GM12891 (cell line): ENCODE data around the gene ADGRL3.

Source experiments
- DNase-seq: peaks from one replicate; pipeline ENCODE4 v3.0.0; 2011; ENCODE audit warnings: low spot score; ENCODE audit not compliant: insufficient read length
- FAIRE-seq: peaks from 2 replicates; lab custom pipeline; 2011; peaks lifted over from hg19 to GRCh38; lab: Jason Lieb, UNC
- PAX5 ChIP-seq: IDR thresholded peaks from 2 replicates; pipeline ENCODE4 v1.6.1; 2011; ENCODE audit warnings: low read length, moderate library complexity, mild to moderate bottlenecking; ENCODE audit not compliant: insufficient read depth, severe bottlenecking
- POLR2A ChIP-seq: IDR thresholded peaks from 2 replicates; pipeline ENCODE4 v1.6.1; 2011; ENCODE audit warnings: low read depth, low read length, control low read depth
- POLR2AphosphoS5 ChIP-seq: IDR thresholded peaks from 2 replicates; pipeline ENCODE4 v1.6.1; 2011; ENCODE audit warnings: low read depth, low read length, control low read depth
- POU2F2 ChIP-seq: IDR thresholded peaks from 2 replicates; pipeline ENCODE4 v1.6.1; 2011; ENCODE audit warnings: low read depth, mild to moderate bottlenecking, control low read depth, low read length, moderate library complexity
- SPI1 ChIP-seq: IDR thresholded peaks from 2 replicates; pipeline ENCODE4 v1.6.1; 2011; ENCODE audit warnings: low read depth, low read length, control low read depth
- TAF1 ChIP-seq: IDR thresholded peaks from 2 replicates; pipeline ENCODE4 v1.6.1; 2011; ENCODE audit warnings: low read depth, low read length, control low read depth

The ADGRL3 gene

DNA sequence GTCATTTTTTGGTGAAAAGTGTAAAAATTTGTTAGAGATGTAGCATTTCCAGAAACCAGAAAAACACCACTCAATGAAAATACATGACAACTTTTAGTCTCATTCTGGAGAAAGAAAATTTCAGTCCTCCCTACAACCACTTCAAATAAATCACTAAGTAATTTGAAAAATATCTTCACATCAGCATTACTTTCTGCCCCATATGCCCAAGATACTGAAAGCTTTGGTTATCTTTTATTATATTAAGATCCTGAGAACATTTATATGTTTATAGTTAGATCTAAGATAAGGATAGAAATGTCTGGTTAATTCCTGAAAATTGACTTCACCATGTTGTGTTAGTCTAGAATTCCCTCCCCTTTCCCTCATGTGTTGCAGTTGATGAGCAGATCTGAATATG is 119.0 kb downstream of the ADGRL3 start:
- TF ChIP-seq POLR2A: no peak
- FAIRE-seq (no peak), DNase-seq (no peak)

DNA sequence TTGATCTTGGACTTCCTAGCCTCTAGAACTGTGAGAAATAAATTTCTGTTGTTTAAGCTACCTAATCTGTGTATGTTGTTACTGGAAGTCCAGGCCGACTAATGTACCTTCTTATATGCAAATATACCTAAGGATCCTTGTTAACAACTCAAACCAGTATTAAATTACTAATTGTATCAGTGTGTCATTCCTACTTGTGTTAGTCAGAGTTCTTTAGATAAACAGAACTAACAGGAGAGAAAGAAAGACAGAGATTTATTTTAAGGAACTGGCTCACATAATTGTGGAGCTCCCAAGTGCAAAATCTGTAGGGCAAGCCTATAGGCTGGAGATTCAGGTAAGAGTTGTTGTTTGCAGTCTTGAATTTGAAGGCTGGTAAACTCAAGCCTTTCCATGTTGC is 120.0 kb downstream of the ADGRL3 start:
- FAIRE-seq: no peak
- TF ChIP-seq TAF1 (no peak), POLR2AphosphoS5 (no peak), POU2F2 (no peak), POLR2A (no peak), PAX5 (no peak), SPI1 (no peak)
- no peak for DNase-seq

DNA sequence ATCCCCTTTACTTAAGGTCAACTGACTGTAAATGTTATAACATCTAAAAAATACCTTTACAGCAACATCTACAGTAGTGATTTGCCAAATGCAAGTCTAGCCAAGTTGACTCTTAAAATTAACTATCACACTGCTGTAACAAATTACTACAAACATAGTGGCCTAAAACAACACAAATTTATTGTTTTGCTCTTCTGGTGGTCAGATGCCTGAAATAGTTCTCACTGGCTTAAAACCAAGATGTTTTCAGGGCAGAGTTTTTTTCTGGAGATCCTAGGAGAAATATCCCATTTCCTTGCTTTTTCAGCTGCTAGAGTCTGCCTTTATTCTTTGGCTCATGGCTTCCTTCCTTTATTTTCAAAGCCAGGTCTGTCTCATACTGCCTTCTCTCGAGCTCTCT is 120.5 kb downstream of the ADGRL3 start:
- no peak for TF ChIP-seq PAX5
- TF ChIP-seq POLR2AphosphoS5: no peak
- TF ChIP-seq POU2F2: no peak
- no peak for TF ChIP-seq TAF1
- no peak for TF ChIP-seq POLR2A
- TF ChIP-seq SPI1: no peak
- FAIRE-seq: no peak
- DNase-seq: no peak

DNA sequence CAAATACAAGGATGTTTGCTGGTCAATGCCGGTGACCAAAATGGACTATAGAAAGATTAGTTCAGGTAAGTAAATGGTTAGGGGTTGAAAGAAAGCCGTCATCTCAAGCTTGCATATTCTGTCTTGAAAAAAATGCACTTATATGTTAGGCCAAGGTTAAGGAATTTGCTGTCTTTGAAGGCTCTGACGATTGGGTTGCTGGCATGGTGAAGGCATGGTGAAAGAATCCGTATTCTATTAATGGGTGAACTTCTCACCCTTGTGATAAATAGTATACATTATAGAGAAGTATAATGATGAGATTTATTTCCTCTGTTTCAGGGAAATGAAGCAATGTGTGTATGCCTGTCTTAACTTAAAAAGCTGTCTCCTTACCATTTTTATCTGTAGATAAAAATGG is 132.6 kb downstream of the ADGRL3 start:
- TF ChIP-seq POLR2AphosphoS5 (no peak), PAX5 (no peak), TAF1 (no peak), POLR2A (no peak), SPI1 (no peak), POU2F2 (no peak)
- no peak for DNase-seq
- FAIRE-seq: no peak

DNA sequence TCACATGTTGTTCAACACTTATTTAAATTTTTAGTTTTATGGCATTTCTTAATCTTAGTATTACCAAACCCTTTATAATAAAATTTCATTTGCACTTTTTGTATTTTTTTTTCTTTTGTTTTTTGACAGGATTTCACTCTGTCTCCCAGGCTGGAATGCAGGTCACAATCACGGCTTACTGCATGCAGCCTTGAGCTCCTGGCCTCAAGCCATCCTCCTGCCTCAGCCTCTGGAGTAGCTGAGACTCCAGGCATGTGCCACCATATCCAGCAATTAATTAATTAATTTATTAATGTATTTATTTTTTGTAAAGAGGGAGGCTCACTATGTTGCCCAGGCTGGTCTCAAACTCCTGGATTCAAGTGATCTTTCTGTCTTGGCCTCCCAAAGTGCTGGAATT is 133.4 kb downstream of the ADGRL3 start:
- no peak for DNase-seq
- TF ChIP-seq POLR2AphosphoS5 (no peak), POLR2A (no peak), POU2F2 (no peak), SPI1 (no peak), PAX5 (no peak), TAF1 (no peak)
- FAIRE-seq: no peak

DNA sequence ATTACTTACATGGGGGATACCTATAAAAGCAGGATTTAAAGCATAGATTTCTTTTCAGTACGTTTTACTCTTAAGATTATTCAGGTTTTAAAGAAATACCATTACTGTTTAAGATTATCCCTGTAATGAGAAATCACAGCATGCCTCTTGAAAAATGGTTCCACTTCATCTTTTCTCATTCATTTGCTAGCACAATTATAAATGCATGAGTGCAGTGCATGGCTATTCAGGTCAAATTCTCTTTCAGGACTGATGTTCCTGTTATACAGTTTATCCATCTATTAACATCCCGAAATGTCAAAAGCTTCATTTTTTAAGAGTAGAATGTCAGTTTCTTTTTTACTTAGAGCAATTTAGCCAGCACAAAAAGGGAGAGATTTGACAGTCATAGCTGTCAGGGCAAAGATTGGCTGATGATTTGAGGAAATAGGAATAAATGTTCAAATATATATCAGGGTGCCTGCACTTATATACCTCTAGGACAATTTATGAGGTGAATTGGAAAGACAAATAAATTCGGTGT is 135.2 kb downstream of the ADGRL3 start:
- FAIRE-seq (no peak), DNase-seq (no peak)
- TF ChIP-seq POLR2AphosphoS5: no peak
- no peak for TF ChIP-seq PAX5
- TF ChIP-seq TAF1: no peak
- no peak for TF ChIP-seq SPI1
- TF ChIP-seq POLR2A: no peak
- TF ChIP-seq POU2F2: no peak

DNA sequence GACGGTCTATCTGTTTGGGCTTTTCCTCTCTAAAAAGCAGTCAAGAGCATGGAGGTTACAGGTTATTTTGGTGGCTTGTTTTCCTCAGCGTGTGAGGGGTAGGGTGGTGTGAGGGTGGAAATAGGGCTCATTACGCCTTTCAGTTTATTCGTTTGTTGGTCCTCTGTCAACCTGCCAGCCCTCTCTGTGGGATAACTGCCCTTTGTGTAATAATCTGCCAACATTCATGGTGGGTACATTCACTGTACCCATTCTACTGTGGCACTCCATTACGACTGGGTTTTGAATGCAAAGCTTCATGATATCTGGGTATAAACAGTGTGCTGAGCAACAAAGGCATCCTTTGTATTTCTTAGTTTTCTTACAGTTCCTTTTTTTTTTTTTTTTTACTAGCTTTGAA is 136.4 kb downstream of the ADGRL3 start:
- FAIRE-seq (no peak), DNase-seq (no peak)
- no peak for TF ChIP-seq TAF1
- no peak for TF ChIP-seq POU2F2
- TF ChIP-seq SPI1: no peak
- no peak for TF ChIP-seq PAX5
- no peak for TF ChIP-seq POLR2A
- TF ChIP-seq POLR2AphosphoS5: no peak

DNA sequence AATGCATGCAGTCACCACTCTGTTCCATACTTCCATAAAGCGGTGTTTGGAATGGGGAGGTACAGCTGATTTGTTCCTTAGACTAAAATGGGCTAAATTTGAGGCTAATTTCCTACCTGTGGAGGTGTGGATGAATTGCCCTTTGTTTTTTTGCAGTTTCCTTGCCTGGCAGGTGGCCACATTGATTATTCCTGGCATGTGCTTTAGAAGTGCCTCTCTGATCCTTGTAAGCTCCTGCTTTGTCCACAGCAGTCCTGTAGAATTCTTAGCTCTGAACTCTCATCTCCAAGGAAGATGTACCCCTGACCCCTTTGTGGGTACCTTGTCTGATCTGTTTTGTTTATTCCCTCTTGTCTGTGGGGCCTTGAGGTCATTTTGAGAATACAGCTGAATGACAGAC is 136.8 kb downstream of the ADGRL3 start:
- FAIRE-seq (no peak), DNase-seq (no peak)
- TF ChIP-seq POLR2A: no peak
- no peak for TF ChIP-seq SPI1
- TF ChIP-seq POLR2AphosphoS5: no peak
- no peak for TF ChIP-seq TAF1
- TF ChIP-seq POU2F2: no peak
- TF ChIP-seq PAX5: no peak

DNA sequence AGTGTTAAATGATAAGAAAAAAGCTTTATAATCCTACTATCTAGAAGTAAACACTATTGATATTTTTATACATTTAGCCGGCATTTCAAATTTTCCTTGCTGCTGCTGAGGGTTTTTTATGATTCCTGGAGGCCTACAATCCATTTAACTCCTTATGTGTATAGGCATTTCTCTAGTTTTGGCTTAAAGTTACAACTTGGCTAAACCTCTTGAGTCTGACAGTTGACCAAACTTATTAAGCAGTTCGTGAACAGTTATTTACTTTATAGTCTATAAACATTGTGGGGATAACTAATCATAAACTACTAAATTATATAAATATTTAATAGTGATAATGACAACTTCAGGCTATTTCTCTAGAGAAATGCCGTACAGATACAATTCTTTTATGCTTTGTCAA is 141.9 kb downstream of the ADGRL3 start:
- no peak for TF ChIP-seq SPI1
- TF ChIP-seq POU2F2: no peak
- no peak for TF ChIP-seq POLR2AphosphoS5
- TF ChIP-seq PAX5: no peak
- no peak for TF ChIP-seq TAF1
- no peak for TF ChIP-seq POLR2A
- FAIRE-seq: no peak
- no peak for DNase-seq

DNA sequence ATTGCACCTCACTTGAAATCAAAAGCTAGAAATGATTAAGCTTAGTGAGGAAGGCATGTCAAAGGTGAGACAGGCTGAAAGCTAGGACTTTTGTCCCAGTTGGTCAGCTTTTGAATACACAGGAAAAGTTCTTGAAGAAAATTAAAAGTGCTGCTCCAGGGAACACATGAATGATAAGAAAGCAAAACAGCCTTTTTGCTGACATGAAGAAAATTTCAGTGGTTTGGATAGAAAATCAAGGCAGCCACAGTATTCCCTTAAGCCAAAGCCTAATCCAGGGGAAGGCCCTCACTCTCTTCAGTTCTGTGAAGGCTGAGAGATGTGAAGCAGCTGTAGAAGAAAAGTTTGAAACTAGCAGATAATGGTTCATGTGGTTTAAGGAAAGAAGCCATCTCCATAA is 150.8 kb downstream of the ADGRL3 start:
- FAIRE-seq (no peak), DNase-seq (no peak)
- no peak for TF ChIP-seq PAX5
